ENCODE measurements around the gene MAMSTR. TPM values are rescaled to one million over a fixed set of nuclear protein-coding genes. Genes with fewer than 3 reads are reported as not detected.

Gene MAMSTR
- total and polyA plus RNA-seq, 10 of the 15 experiments (the other 5 are each of a cell fraction or from before 2014, with no cell fraction given): 0.04 to 0.73 (median 0.31) TPM; not detected in 1

DNA sequence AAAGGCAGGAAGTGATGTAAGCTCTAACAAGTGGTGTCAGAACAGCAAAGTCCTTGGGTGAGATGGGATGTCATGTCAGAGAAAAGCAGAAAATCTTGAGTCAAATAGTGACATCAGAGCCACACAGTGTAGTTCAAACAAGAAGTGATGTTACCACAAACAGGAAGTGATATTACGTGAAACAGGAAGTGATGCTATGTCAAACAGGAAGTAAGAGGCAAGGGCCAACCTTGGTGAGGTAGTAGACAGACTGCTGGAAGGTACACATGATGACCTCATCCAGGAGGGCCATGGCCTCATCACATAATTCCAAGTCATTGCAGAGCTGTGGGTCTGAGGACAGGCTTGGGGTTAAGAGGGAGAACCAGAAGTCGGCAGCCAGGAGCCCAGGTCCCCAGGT is 7.0 kb upstream of the MAMSTR start (continued):
- TF ChIP-seq, protein P1, sequence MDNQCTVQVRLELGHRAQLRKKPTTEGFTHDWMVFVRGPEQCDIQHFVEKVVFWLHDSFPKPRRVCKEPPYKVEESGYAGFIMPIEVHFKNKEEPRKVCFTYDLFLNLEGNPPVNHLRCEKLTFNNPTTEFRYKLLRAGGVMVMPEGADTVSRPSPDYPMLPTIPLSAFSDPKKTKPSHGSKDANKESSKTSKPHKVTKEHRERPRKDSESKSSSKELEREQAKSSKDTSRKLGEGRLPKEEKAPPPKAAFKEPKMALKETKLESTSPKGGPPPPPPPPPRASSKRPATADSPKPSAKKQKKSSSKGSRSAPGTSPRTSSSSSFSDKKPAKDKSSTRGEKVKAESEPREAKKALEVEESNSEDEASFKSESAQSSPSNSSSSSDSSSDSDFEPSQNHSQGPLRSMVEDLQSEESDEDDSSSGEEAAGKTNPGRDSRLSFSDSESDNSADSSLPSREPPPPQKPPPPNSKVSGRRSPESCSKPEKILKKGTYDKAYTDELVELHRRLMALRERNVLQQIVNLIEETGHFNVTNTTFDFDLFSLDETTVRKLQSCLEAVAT (IDR thresholded peaks at IDR 0.05): no peak
- peak; percentile 45; the same call in 1 of the 2 replicates for TF ChIP-seq ATF7 (IDR thresholded peaks at IDR 0.05; ENCODE audit: low read depth)
- TF ChIP-seq GABPA (IDR thresholded peaks at IDR 0.05; ENCODE audit: low read depth): peak; percentile 84
- no peak for TF ChIP-seq NFIC (IDR thresholded peaks at IDR 0.05; ENCODE audit: low read depth, low read length)
- no peak for TF ChIP-seq IKZF1 (conservative IDR thresholded peaks at IDR 0.05)

DNA sequence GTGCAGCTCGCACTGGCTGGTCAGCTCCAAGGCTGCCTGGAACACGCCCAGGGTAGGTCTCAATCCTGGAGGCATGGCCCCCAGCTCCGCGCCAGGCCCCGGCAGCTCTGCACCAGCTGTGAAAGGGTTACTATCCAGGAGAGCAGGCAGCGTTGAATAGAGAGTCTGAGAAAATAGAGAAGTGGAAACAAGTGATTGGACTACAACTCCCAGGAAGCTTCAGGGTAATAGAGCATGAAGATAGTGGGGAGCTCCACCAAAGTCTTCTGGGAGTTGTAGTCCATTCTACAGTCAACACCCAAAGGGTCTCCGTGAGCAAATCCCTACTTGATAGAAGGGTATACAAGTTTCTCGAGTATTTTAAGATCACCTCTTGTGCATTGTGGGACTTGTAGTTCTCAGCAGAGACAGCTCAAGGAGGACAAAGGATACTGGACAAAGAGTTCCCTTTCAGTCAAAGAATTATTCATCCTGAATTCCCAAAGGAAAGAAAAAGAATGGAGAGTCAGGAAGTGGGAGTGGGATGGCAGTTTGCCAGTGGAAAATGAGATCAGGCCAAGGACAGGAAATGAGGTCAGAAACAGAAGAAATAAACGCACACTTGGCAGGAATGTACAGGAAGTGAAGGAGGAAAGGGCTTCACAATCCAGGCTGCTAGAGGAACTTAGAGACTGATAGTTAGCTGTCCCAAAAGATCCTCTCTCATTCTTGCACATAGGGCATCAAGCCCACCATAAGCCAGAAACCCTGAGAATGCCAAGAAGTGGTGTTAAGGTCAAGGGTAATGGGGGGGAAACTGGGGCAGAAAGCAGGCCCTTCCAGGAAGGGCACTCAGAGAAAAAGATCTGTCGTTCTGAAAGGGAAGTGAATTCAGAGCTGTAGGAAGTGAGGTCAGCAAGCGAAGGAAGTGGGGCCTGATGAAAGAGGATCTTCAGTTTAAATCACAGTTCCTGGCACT is 5.5 kb upstream of the MAMSTR start:
- in situ Hi-C loops (cut with MboI) (no loop called here), intact Hi-C loops (cut with micrococcal nuclease; ENCODE audit: unreplicated experiment) (no loop called here)
- peak overlapping the region; percentile 3 for H2AFZ ChIP-seq (ENCODE audit: control insufficient read depth, low read depth, low read length)
- H3K9me3 ChIP-seq (replicated peaks; ENCODE audit: control insufficient read depth, insufficient read depth, low read length): peaks cover 8% of the 10 kb centered on the region; the same call in 2 of the 3 replicates
- no peak overlapping the region for H3K9ac ChIP-seq (ENCODE audit: control insufficient read depth, insufficient read depth, low read length)
- H3K4me1 ChIP-seq (ENCODE audit: control insufficient read depth, insufficient read depth, low read length): peaks cover 4% of the 10 kb centered on the region
- SMC1A ChIA-PET (ENCODE audit: uncharacterized antibody, unreplicated experiment): interaction anchor here (1.1 kb wide), 1 partner anchor 80 kb away, joined by 3 read pairs; no protein-coding TSS in a partner anchor
- FAIRE-seq (peak; percentile 7), ATAC-seq (peak; percentile 20; the same call in 2 of the 3 replicates), DNase-seq (ENCODE audit: low read depth, low spot score) (no peak)
- CTCF ChIA-PET: interaction anchor here (1.2 to 1.5 kb wide), 2 partner anchors 51 to 71 kb away, joined by 3 to 4 read pairs; no protein-coding TSS in a partner anchor
- H3K79me2 ChIP-seq (ENCODE audit: control insufficient read depth, insufficient read depth, low read length): no peaks in the 10 kb centered on the region
- H3K27ac ChIP-seq (ENCODE audit: control insufficient read depth, insufficient read depth): no peak overlapping the region
- no peak overlapping the region for H3K4me3 ChIP-seq
- BruUV-seq (replicated peaks): no TSS peak
- H3K36me3 ChIP-seq (ENCODE audit: control insufficient read depth in 2 of 2, insufficient read depth in 2 of 2, low read length in 1 of 2): no peaks in the 10 kb centered on the region
- WGBS (ENCODE audit: insufficient coverage, insufficient replicate concordance, low lambda C conversion rate, missing lambda C conversion rate): 33% methylated on average over 11 of the region's 11 CpGs
- no peaks in the 10 kb centered on the region for H3K27me3 ChIP-seq (replicated peaks in 1 of 2; ENCODE audit: control insufficient read depth in 2 of 2, insufficient read depth in 2 of 2, low read length in 1 of 2)
- H4K20me1 ChIP-seq (ENCODE audit: control insufficient read depth, insufficient read depth): no peaks in the 10 kb centered on the region
- H3K4me2 ChIP-seq (ENCODE audit: control insufficient read depth, insufficient read depth): no peak overlapping the region
- POLR2A ChIA-PET: interaction anchor here (0.7 to 2.1 kb wide), 2 partner anchors 12 to 75 kb away, joined by 5 to 7 read pairs; no protein-coding TSS in a partner anchor
- RAD21 ChIA-PET (ENCODE audit: unreplicated experiment): interaction anchor here (1.4 kb wide), 1 partner anchor 11 kb away, joined by 4 read pairs; no protein-coding TSS in a partner anchor
- TF ChIP-seq CREM (IDR thresholded peaks at IDR 0.05; ENCODE audit: low read depth): peak; percentile 45; the same call in 1 of the 2 replicates
- no peak for TF ChIP-seq MYB (IDR thresholded peaks at IDR 0.05; ENCODE audit: borderline replicate concordance, low read depth, low read length)
- TF ChIP-seq SIX5 (IDR thresholded peaks at IDR 0.05; ENCODE audit: low read depth, low read length, severe bottlenecking): peak; percentile 96
- TF ChIP-seq, protein P2, sequence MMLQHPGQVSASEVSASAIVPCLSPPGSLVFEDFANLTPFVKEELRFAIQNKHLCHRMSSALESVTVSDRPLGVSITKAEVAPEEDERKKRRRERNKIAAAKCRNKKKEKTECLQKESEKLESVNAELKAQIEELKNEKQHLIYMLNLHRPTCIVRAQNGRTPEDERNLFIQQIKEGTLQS (IDR thresholded peaks at IDR 0.05; ENCODE audit: borderline replicate concordance, extremely low read depth, low read depth, low read length): peak; percentile 51; the same call in 1 of the 2 replicates
- TF ChIP-seq SPI1 (IDR thresholded peaks at IDR 0.05; ENCODE audit: borderline replicate concordance, insufficient read depth, low read depth, low read length): peak; percentile 75
- 0 out of 2 replicates have a peak, but pooled peaks have one; percentile 43 for TF ChIP-seq IKZF1 (conservative IDR thresholded peaks at IDR 0.05)
- no peak for TF ChIP-seq NRF1 (conservative IDR thresholded peaks at IDR 0.05; ENCODE audit: low read depth, low read length)
- TF ChIP-seq SREBF1 (IDR thresholded peaks at IDR 0.05; ENCODE audit: low read length): 0 out of 2 replicates have a peak, but pooled peaks have one; percentile 51
- TF ChIP-seq, protein P3, sequence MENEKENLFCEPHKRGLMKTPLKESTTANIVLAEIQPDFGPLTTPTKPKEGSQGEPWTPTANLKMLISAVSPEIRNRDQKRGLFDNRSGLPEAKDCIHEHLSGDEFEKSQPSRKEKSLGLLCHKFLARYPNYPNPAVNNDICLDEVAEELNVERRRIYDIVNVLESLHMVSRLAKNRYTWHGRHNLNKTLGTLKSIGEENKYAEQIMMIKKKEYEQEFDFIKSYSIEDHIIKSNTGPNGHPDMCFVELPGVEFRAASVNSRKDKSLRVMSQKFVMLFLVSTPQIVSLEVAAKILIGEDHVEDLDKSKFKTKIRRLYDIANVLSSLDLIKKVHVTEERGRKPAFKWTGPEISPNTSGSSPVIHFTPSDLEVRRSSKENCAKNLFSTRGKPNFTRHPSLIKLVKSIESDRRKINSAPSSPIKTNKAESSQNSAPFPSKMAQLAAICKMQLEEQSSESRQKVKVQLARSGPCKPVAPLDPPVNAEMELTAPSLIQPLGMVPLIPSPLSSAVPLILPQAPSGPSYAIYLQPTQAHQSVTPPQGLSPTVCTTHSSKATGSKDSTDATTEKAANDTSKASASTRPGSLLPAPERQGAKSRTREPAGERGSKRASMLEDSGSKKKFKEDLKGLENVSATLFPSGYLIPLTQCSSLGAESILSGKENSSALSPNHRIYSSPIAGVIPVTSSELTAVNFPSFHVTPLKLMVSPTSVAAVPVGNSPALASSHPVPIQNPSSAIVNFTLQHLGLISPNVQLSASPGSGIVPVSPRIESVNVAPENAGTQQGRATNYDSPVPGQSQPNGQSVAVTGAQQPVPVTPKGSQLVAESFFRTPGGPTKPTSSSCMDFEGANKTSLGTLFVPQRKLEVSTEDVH (IDR thresholded peaks at IDR 0.05; ENCODE audit: low read depth, partially characterized antibody): no peak
- TF ChIP-seq HCFC1 (IDR thresholded peaks at IDR 0.05; ENCODE audit: low read length): peak; percentile 90
